ENCODE measurements around the gene ZNF892. TPM values are rescaled to one million over a fixed set of nuclear protein-coding genes. Genes with fewer than 3 reads are reported as not detected.
"Not testable (repeated sequence)": the region's sequence is repeated elsewhere in the genome, so short reads cannot be mapped to it uniquely, and the experiment has no call there.

The ZNF892 gene
- polyA plus RNA-seq, 3 donors: 4.3 to 6.6 (median 4.5) TPM

DNA sequence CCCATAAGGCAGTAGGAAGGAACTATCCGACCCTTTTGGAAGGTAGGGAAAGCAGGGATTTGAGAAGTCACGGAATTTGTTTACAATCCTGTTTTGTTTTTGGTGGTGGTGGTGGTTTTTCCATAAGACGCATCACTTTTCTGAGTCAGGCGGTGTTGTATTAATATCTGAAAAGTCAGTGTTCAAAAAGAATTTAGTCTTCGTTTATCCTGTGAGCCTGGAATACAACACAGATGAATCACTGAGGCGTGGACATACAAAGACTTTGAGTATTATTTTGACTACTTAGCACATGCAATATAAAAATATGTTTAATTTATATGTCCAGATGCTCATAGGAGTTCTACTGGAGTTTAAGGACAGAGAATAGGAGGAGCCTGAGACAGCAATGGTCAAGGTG is 785 bp downstream of the ZNF892 start:
- DNase-seq (ENCODE audit: extremely low read depth in 1 of 11, low read depth in 9 of 11, low spot score in 4 of 11): no peak

DNA sequence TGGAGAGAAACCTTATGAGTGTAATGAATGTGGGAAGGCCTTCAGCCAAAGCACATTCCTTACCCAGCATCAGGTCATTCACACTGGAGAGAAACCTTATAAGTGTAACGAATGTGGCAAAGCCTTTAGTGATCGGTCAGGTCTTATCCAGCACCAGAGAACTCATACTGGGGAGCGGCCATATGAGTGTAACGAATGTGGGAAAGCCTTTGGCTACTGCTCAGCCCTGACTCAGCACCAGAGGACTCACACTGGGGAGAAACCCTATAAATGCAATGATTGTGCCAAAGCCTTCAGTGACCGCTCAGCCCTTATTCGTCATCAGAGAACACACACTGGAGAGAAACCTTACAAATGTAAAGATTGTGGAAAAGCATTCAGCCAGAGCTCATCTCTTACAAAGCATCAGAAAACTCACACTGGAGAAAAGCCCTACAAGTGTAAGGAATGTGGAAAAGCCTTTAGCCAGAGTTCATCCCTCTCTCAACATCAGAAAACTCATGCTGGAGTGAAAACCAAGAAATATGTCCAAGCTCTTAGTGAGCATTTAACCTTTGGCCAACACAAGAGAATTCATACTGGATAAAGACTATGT is 7.8 kb downstream of the ZNF892 start:
- no peak for DNase-seq (ENCODE audit: extremely low read depth in 1 of 11, low read depth in 9 of 11, low spot score in 4 of 11)

DNA sequence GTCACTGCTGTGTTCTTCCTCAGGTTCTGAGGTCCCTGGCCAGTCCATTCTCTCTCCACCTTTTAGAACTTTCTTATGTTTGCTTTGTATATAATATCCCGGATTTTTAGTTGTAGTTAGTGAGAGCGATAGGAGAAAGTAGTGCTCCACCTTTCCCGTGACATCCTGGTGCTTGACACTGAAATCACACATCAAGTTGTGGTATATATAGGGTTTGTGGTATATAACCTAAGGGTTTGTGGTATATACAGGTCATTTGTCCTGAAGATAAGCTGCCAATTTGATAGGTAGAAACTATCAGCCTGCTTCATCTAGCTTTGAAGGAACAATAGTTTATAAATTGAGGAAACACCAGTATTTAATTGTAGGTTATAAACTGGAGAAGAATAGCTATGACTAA is 13.1 kb downstream of the ZNF892 start:
- DNase-seq (ENCODE audit: extremely low read depth in 1 of 11, low read depth in 9 of 11, low spot score in 4 of 11): no peak

GRCh38 chr2:95225658-95226057 is 18.3 kb downstream of the ZNF892 start:
- DNase-seq (ENCODE audit: extremely low read depth in 1 of 11, low read depth in 9 of 11, low spot score in 4 of 11): no peak

DNA sequence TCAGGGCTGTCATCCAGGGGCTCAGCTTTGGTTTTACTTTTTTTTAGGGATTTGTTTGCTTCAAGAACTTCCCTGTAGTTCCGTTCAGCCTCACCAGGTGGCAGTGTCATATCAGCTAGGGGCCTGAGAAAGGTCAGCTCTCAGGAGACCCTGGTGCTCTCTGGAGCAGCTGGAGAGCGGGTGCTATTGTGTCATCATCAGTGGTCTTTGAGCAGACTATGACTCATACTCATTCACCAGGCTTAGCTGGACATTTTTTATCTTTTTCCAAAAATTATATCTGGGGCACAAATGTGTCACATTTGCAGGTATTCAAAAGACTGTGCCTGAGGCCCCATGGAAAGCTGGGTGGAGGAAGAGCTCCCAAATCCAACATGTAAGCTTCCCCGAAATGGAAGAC is 24.4 kb downstream of the ZNF892 start:
- peak in 9 of 11 donors; percentile 21 to 55 (median 42) for DNase-seq (ENCODE audit: extremely low read depth in 1 of 11, low read depth in 9 of 11, low spot score in 4 of 11)

- DNase-seq (ENCODE audit: extremely low read depth in 1 of 11, low read depth in 9 of 11, low spot score in 4 of 11): no peak
Observed at GRCh38 chr2:95232232-95232631, 24.9 kb downstream of the ZNF892 start.

DNA sequence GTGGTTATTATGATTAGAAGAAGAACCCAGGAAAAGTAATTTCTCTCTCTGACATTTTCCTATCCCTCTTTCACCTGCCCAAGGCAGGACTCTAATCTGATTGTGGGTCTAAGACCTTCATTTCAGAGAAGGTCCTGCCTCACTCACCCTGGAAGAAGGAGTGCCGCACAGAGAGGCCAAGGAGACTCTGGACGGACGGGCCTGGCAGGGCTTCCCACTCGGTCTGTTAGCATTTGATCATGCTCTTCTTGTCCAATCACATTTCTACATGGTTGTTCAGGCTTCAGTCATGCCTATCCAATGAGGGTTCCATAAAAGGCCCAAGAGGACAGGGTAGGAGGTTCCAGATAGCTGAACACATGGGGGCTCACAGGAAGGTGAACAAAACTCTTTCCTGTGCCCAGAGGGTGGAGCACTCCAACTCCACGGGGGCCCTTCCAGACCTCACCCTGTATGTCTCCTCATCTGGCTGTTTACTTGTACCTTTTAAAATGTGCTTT is 27.0 kb downstream of the ZNF892 start:
- peak in 1 of 11 donors; percentile 3 for DNase-seq (ENCODE audit: extremely low read depth in 1 of 11, low read depth in 9 of 11, low spot score in 4 of 11)

DNA sequence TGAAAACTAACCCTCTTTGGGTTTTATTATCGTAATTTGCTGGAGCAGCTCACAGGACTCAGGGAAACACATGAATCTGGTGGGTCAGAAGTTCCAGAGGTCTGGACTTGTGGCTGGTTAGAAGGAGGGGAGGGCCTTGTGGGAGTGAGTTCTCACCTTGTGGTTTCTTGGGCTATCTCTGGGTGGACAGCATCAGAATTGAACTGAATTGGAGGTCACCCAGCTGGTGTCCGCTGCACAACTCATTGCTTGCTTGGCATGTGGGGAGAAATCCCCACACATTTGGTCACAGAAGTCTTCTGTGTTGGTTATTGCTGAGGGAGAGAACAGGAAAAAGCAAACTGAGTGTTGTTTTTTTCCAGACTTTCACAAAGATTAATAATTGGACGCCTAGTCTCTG is 27.5 kb downstream of the ZNF892 start:
- no peak for DNase-seq (ENCODE audit: extremely low read depth in 1 of 11, low read depth in 9 of 11, low spot score in 4 of 11)

DNA sequence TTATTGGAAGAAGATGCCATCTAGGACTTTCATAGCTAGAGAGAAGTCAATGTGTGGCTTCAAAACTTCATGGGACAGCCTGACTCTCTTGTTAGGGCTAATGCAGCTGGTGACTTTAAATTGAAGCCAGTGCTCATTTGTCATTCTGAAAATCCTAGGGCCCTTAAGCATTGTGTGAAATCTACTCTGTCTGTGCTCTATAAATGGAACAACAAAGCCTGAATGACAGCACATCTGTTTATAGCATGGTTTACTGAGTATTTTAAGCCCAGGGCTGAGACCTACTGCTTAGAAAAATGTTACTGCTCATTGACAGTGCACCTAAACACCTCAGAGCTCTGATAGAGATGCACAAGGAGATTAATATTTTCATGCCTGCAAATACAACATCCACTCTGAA is 30.8 kb downstream of the ZNF892 start:
- DNase-seq (ENCODE audit: extremely low read depth in 1 of 11, low read depth in 9 of 11, low spot score in 4 of 11): no peak

DNA sequence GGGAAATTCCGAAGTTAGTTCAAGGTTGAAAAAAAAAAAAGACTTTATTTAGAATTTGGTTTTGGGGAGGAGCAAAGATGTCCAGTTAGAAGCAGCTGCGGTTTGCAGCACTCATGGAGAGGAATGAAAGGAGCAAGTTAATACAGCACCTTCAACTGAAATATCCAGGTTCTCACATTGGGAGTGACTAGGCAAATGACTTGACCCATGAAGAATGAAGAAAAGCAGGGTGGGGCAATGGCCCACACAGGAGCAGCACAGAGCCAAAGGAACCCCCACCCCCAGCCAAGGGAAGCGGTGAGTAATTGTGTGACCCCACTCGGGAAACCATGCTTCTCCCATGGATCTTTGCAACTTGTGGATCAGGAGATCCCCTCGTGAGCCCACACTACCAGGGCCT is 32.8 kb downstream of the ZNF892 start:
- no peak for DNase-seq (ENCODE audit: extremely low read depth in 1 of 11, low read depth in 9 of 11, low spot score in 4 of 11)

GRCh38 chr2:95240556-95240955 is 33.2 kb downstream of the ZNF892 start:
- no peak for DNase-seq (ENCODE audit: extremely low read depth in 1 of 11, low read depth in 9 of 11, low spot score in 4 of 11)

DNA sequence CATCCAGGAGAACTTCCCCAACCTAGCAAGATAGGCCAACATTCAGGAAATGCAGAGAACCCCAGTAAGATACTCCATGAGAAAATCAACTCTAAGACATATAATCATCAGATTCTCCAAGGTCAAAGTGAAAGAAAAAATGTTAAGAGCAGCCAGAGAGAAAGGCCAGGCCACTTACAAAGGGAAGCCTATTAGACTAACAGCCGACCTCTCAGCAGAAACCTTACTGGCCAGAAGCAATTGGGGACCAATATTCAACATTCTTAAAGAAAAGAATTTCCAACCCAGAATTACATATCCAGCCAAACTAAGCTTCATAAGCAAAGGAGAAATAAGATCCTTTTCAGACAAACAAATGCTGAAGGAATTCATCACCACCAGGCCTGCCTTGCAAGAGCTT is 34.8 kb downstream of the ZNF892 start:
- DNase-seq (ENCODE audit: extremely low read depth in 1 of 11, low read depth in 9 of 11, low spot score in 4 of 11): not testable (repeated sequence)

Other genes with a start within 250 kb of the ZNF892 start
- 100 to 1,000 TPM; 271 to 300 (median 279) TPM for gene MAL, start 181.8 kb upstream of the ZNF892 start, polyA plus RNA-seq (ENCODE audit: insufficient read length in 3 of 3)
- gene MRPS5, start 85.7 kb upstream of the ZNF892 start, polyA plus RNA-seq (ENCODE audit: insufficient read length in 3 of 3): 10 to 100 TPM; 72.5 to 91.8 (median 73.3) TPM
- 10 to 100 TPM; 25.0 to 46.7 (median 25.5) TPM for gene ZNF514, start 47.7 kb upstream of the ZNF892 start, polyA plus RNA-seq (ENCODE audit: insufficient read length in 3 of 3)
- gene ZNF2, start 41.7 kb upstream of the ZNF892 start, polyA plus RNA-seq (ENCODE audit: insufficient read length in 3 of 3): 1 to 10 TPM; 8.6 to 8.7 (median 8.6) TPM
- gene PROM2, start 66.9 kb downstream of the ZNF892 start, polyA plus RNA-seq (ENCODE audit: insufficient read length in 3 of 3): 10 to 100 TPM; 26.4 to 42.8 (median 28.8) TPM
- 10 to 100 TPM; 12.4 to 22.4 (median 16.5) TPM for gene KCNIP3, start 89.8 kb downstream of the ZNF892 start, polyA plus RNA-seq (ENCODE audit: insufficient read length in 3 of 3)
- gene FAHD2A, start 195.2 kb downstream of the ZNF892 start, polyA plus RNA-seq (ENCODE audit: insufficient read length in 3 of 3): 10 to 100 TPM; 33.6 to 53.8 (median 43.0) TPM

Measured in renal cortex interstitium (tissue), 11 donors.